ENCODE measurements around the gene IDH3G. TPM values are rescaled to one million over a fixed set of nuclear protein-coding genes. Genes with fewer than 3 reads are reported as not detected.

Gene IDH3G
- total RNA-seq = 53.3 and 54.2 TPM in 2 replicates

GRCh38 chrX:153794018-153794896 lies at the start of gene IDH3G, which contains the start of gene SSR4:
IDH3G (minus strand) TSS chrX:153794375; CDS start chrX:153794326, 49 bp downstream.
SSR4 (plus strand) TSS chrX:153794668; CDS start chrX:153794688, 20 bp downstream.

GRCh38 chrX:153829799-153830639 lies 35.8 kb upstream of the IDH3G start, which contains the start of gene PDZD4:
PDZD4 (minus strand) TSS chrX:153830544; CDS start chrX:153830298, 246 bp downstream.

GRCh38 chrX:153780678-153781427 lies 13.3 kb downstream of the IDH3G start, which contains the start of gene SRPK3:
SRPK3 (plus strand) TSS chrX:153781041; CDS start chrX:153781087, 46 bp downstream.

GRCh38 chrX:153763989-153764755 lies 30.0 kb downstream of the IDH3G start, which contains the start of gene PLXNB3:
PLXNB3 (plus strand) TSS chrX:153764249; CDS start chrX:153765536, 1,287 bp downstream.

Other genes starting within 250 kb of the IDH3G start
- gene CCNQ, start 195.2 kb downstream of the IDH3G start, total RNA-seq = 36.4 and 40.9 TPM in 2 replicates
- gene DUSP9, start 147.2 kb downstream of the IDH3G start, total RNA-seq = under 0.01 TPM in 1 of 2 replicates, not detected in the other
- gene PNCK, start 120.6 kb downstream of the IDH3G start, total RNA-seq = 0.09 TPM in 1 of 2 replicates, not detected in the other
- gene SLC6A8, start 106.4 kb downstream of the IDH3G start, total RNA-seq = 3.4 and 7.9 TPM in 2 replicates
- 265 and 294 TPM in 2 replicates for gene BCAP31, start 70.0 kb downstream of the IDH3G start, total RNA-seq
- gene ABCD1, start 69.5 kb downstream of the IDH3G start, total RNA-seq = 6.8 and 10.6 TPM in 2 replicates
- 3.2 and 5.5 TPM in 2 replicates for gene PLXNB3, start 30.1 kb downstream of the IDH3G start, total RNA-seq
- gene SRPK3, start 13.3 kb downstream of the IDH3G start, total RNA-seq = 0.09 TPM in 2 replicates
- 144 and 169 TPM in 2 replicates for gene SSR4, start 293 bp upstream of the IDH3G start, total RNA-seq
- 0.09 TPM in 2 replicates for gene PDZD4, start 36.2 kb upstream of the IDH3G start, total RNA-seq
- 0.09 and 0.28 TPM in 2 replicates for gene L1CAM, start 91.8 kb upstream of the IDH3G start, total RNA-seq
- not detected in 2 replicates for gene AVPR2, start 110.3 kb upstream of the IDH3G start, total RNA-seq
- gene ARHGAP4, start 131.9 kb upstream of the IDH3G start, total RNA-seq = 26.4 and 50.0 TPM in 2 replicates
- gene NAA10, start 140.7 kb upstream of the IDH3G start, total RNA-seq = 63.2 and 81.5 TPM in 2 replicates
- 1.6 and 2.1 TPM in 2 replicates for gene RENBP, start 150.3 kb upstream of the IDH3G start, total RNA-seq
- 14.8 and 16.4 TPM in 2 replicates for gene HCFC1, start 177.4 kb upstream of the IDH3G start, total RNA-seq
- gene TMEM187, start 178.4 kb upstream of the IDH3G start, total RNA-seq = 4.9 and 8.1 TPM in 2 replicates
- gene IRAK1, start 225.5 kb upstream of the IDH3G start, total RNA-seq = 69.3 and 71.9 TPM in 2 replicates